Ovary (tissue), 3 donors: Measurements from ENCODE around the gene GRID1.

Source experiments
- CTCF ChIP-seq, 3 donors: fragments of 450-650 bp in 2 of 3; fragments of 200-600 bp in 1 of 3; IDR thresholded peaks; one replicate each; pipeline versions ENCODE4 v1.5.1 to v1.8.0; 2016 to 2022; ENCODE audit warnings: antibody characterized with exemption in 3 of 3, mild to moderate bottlenecking in 1 of 3
- EP300 ChIP-seq: sonication (generic); formaldehyde crosslinking; IDR thresholded peaks from one replicate; pipeline ENCODE4 v1.6.1; 2017; ENCODE audit warnings: antibody characterized with exemption
- POLR2A ChIP-seq: fragments of 450-650 bp; IDR thresholded peaks from one replicate; pipeline ENCODE4 v1.6.1; 2017; ENCODE audit warnings: antibody characterized with exemption, mild to moderate bottlenecking, moderate library complexity
- donor health status: DM: no; HTN: no; CAD: no.

- TF ChIP-seq CTCF (IDR thresholded peaks at IDR 0.05) (no peak), POLR2A (no peak), EP300 (no peak)
Measured at GRCh38 chr10:86220626-86221025, 146.0 kb downstream of the GRID1 start.
